HCT116 (cell line): ENCODE results near the gene LIN54.

Experiments
- ATF3 ChIP-seq: IDR thresholded peaks from 2 replicates; pipeline ENCODE4 v1.6.1; 2012
- EZH2 ChIP-seq: fragments of 200-600 bp; sonication (generic); IDR thresholded peaks from 2 replicates; pipeline ENCODE4 v1.6.1; 2017; ENCODE audit warnings: antibody characterized with exemption, mixed run types
- JUND ChIP-seq: IDR thresholded peaks from 2 replicates; pipeline ENCODE4 v1.6.1; 2012
- POLR2A ChIP-seq: IDR thresholded peaks from 2 replicates; pipeline ENCODE4 v1.7.0; 2011; ENCODE audit warnings: borderline replicate concordance; ENCODE audit not compliant: insufficient read depth, insufficient read length; ENCODE audit errors: extremely low read depth
- POLR2AphosphoS5 ChIP-seq: IDR thresholded peaks from 2 replicates; pipeline ENCODE4 v1.6.1; 2011; ENCODE audit warnings: mild to moderate bottlenecking, low read depth, low read length, moderate library complexity
- REST ChIP-seq: IDR thresholded peaks from 2 replicates; pipeline ENCODE4 v1.6.1; 2012; ENCODE audit warnings: low read depth
- SP1 ChIP-seq: IDR thresholded peaks from 2 replicates; pipeline ENCODE4 v1.6.1; 2012; ENCODE audit warnings: low read depth
- SRF ChIP-seq: IDR thresholded peaks from 2 replicates; pipeline ENCODE4 v1.6.1; 2012; ENCODE audit warnings: low read depth
- TCF7L2 ChIP-seq: IDR thresholded peaks from 2 replicates; pipeline ENCODE4 v1.7.0; 2011; ENCODE audit warnings: borderline replicate concordance, inconsistent platforms; ENCODE audit not compliant: insufficient read depth, insufficient read length; ENCODE audit errors: extremely low read depth
- YY1 ChIP-seq: IDR thresholded peaks from 2 replicates; pipeline ENCODE4 v1.6.1; 2011; ENCODE audit warnings: low read length, low read depth, moderate library complexity, mild to moderate bottlenecking; ENCODE audit not compliant: insufficient replicate concordance; ENCODE audit errors: extremely low read depth
- ZFX ChIP-seq: fragments of 450-650 bp; IDR thresholded peaks from 2 replicates; pipeline ENCODE4 v1.6.1; 2017
- ZNF274 ChIP-seq: fragments of 200-500 bp; sonication (Bioruptor generic); IDR thresholded peaks from 2 replicates; pipeline ENCODE4 v1.6.1; 2014; ENCODE audit warnings: mild to moderate bottlenecking, low read depth, low read length, inconsistent platforms
- TF ChIP-seq, protein P1 (sequence below), 3 experiments: fragments of 200-600 bp in 1 of 3; sonication (generic) in 1 of 3; IDR thresholded peaks in 2 of 3; conservative IDR thresholded peaks in 1 of 3; 2 replicates each; pipeline ENCODE4 v1.5.1; 2012 to 2017; ENCODE audit warnings: low read depth in 2 of 3, low read length in 2 of 3, antibody characterized with exemption in 1 of 3, borderline replicate concordance in 1 of 3, control low read depth in 1 of 3, mild to moderate bottlenecking in 1 of 3, mixed read lengths in 1 of 3, mixed run types in 1 of 3, moderate library complexity in 1 of 3; ENCODE audit not compliant: insufficient read depth in 1 of 3
- TF ChIP-seq, protein P2 (sequence below): IDR thresholded peaks from 2 replicates; pipeline ENCODE4 v1.6.1; 2012

- TF ChIP-seq POLR2A (no peak), ATF3 (no peak), YY1 (no peak), SRF (no peak), ZFX (no peak), ZNF274 (no peak), POLR2AphosphoS5 (no peak), JUND (no peak), SP1 (no peak), REST (no peak), TCF7L2 (no peak), EZH2 (no peak)
- TF ChIP-seq, protein P1, sequence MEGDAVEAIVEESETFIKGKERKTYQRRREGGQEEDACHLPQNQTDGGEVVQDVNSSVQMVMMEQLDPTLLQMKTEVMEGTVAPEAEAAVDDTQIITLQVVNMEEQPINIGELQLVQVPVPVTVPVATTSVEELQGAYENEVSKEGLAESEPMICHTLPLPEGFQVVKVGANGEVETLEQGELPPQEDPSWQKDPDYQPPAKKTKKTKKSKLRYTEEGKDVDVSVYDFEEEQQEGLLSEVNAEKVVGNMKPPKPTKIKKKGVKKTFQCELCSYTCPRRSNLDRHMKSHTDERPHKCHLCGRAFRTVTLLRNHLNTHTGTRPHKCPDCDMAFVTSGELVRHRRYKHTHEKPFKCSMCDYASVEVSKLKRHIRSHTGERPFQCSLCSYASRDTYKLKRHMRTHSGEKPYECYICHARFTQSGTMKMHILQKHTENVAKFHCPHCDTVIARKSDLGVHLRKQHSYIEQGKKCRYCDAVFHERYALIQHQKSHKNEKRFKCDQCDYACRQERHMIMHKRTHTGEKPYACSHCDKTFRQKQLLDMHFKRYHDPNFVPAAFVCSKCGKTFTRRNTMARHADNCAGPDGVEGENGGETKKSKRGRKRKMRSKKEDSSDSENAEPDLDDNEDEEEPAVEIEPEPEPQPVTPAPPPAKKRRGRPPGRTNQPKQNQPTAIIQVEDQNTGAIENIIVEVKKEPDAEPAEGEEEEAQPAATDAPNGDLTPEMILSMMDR (IDR thresholded peaks at IDR 0.05 in 2 of 3, conservative IDR thresholded peaks at IDR 0.05 in 1 of 3; ENCODE audit: borderline replicate concordance in 1 of 3, insufficient read depth in 1 of 3, low read depth in 2 of 3, low read length in 2 of 3) = no peak
- TF ChIP-seq, protein P2, sequence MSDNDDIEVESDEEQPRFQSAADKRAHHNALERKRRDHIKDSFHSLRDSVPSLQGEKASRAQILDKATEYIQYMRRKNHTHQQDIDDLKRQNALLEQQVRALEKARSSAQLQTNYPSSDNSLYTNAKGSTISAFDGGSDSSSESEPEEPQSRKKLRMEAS = no peak
Measured at GRCh38 chr4:82975792-82976191, 34.8 kb downstream of the LIN54 start.
